ENCODE data around the gene HS6ST3.

HS6ST3 gene

DNA sequence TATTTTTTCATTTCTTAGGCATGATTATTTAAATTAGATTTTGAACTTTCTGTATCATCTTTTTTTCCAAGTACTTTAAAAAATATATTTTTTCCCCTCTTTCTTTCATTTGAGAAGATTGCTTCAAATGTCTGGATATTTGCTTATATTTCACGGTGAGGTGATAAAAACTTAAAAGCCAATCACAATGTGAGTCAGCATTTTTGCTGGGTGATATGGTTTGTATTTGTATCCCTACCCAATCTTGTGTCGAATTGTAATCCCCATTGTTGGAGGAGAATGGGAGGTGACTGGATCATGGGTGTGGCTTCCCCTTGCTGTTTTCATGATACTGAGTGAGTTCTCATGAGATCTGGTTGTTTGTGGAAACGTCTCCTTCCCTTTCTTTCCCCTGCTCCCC is 583.9 kb downstream of the HS6ST3 start:
- no peak for DNase-seq

DNA sequence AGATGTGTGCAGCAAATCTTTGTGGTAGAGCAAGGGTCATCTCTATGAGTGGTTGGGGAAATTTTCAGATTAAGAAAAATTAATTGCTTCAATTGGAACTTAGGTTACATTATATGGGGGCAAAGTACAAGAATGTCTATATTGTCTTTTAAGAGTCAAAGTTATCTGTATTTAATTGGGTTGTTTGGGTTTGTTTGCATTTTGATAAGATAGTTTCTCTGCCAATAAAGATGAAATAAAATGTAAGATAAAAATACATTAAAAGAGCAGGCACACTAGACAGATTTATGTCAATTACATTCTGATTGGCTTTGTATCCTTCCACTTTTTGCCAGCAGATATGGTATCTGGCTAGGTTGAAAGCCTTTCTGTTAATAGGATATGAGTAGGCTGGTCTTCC is 587.1 kb downstream of the HS6ST3 start:
- no peak for DNase-seq

DNA sequence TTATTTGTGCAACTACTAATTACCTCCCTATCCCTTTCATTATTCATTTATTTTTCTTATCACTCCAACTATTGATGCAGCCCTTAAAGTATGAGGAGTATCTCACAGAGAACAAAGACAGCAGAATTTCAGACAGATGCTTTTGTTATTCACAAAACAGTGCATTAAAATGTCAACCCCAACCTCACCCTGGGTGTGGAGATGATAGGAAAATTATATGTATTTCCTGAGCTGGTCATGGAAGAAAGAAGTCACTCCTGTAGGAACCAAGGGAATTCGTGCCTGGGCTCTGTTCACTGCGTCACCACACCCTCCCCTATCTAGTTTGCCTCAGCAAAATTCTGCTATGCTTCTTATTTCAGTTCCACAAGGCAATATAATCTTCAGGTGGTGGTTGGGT is 588.9 kb downstream of the HS6ST3 start:
- DNase-seq: no peak

DNA sequence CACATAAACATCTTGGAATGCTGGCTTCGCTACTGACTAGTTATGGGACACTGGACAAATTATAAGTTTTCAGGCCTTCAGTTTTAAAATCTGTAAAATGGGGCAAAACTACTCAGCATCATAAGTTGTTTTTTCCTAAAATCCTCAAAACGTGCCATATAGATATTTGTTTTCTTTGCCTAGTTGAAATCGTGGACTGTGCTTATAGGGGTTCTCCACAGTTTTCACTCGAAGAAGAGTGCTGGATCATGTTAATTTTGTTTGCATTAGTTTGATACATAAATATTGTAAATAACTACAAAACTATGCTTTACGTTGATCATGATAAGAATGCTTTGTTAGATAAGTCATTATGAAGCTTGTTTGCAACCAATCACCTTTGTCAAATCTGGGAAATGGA is 591.0 kb downstream of the HS6ST3 start:
- DNase-seq: no peak

DNA sequence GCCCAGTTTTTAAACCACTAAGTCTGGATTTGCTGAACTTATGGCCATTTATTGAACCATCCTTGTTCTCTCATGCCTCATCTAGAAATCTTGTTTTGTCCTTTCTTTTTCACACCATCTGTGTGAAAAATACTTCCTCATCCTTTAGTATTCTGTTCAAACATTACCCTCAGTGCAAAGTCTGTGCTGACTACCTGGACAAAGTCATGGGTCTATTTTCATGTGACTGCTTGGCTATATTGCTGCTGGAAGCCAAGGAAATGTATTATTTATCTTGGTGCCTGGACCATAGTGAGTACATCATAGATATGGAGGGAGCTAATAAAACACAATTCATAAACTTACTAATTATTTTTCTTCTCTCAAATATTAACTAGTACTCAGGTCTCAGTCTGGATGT is 591.9 kb downstream of the HS6ST3 start:
- DNase-seq: no peak

DNA sequence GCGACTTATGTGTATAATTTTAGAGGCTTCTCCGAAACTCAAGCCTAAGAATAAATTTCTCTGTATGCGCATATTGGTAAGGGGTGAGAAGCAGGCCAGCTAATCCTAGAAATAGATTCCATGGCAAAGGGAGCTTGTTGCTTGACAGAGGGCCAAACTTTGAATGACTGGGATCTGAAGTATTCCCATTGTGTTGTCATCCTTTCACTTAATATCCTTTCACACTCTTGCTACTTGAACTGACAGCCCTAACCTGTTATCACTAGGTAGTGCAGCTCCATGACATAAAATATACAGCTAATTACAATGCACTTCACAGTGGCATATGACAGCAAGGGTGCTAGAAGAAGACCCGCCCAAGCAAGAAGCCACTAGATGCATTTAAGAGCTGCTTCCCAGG is 594.6 kb downstream of the HS6ST3 start:
- DNase-seq: no peak

DNA sequence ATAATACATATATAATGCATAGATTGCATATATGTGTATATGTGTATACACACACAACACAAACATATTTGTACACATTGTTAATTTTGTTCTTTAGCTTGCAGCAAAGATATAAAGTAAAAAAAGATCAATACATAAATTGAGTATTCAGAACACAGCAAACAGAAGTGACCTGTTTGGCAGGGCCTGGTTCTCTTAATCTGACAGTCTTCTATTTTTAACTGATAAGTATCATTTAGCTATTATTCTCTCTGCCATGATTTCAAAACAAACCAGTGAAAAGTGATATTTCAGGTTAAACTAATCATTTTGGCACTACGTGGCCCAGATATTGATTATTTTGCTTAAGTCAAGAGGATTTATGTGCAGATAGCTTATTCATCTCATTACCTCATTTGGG is 595.0 kb downstream of the HS6ST3 start:
- no peak for DNase-seq

DNA sequence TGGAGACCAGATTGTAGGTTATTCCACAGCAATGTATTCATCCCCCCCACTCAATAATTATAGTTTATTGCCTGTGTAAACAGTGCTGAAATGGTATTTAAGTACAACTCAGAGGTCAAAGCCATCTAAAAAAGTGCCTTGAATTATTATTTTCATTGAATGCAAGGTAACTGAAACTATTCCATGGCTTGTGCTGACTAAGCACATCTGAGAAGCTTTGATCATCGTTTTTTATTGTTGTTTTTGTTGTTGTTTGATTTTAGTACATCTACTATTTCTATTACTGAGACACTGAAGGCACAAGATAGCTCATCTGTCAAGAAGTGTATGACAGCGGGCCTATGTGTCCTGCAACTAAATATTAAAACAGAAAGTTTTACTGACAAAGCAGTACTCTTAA is 596.4 kb downstream of the HS6ST3 start:
- DNase-seq: no peak

DNA sequence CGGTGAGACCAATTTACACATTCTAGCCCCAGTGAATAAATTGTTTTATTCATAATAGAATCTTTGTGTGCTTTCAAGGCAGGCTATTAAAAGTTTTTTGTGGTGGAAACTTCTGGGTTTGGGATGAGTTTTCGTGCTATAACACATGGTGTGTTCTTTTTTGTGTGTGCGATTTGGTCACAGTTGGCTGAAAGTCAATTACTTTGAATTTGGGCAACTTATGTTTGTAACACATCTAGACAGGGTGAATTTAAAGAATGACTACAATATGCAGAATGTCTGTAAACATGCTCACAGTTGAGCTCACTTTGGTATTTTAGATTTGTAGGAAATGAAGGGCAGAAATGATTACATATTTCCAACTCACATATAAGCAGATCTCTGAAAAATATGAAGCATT is 597.3 kb downstream of the HS6ST3 start:
- DNase-seq: no peak

DNA sequence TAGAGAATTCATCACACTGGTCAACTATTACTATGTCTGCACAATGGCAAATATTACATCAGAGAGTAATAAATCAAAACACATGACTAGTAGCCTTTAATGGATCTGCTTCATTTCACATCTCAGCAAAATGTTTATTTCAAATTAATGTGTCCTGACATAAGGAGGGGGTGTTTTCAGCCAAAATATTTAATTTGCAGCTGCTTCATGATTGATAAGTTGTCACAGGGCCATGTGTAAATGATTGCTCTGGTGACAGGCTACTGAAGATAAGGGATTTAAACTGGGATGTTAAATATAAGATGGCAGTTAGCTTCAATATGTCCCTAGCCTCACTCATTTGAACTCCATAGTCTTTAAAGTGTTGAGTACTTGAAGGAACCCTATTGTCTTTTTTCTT is 601.1 kb downstream of the HS6ST3 start:
- DNase-seq: no peak

DNA sequence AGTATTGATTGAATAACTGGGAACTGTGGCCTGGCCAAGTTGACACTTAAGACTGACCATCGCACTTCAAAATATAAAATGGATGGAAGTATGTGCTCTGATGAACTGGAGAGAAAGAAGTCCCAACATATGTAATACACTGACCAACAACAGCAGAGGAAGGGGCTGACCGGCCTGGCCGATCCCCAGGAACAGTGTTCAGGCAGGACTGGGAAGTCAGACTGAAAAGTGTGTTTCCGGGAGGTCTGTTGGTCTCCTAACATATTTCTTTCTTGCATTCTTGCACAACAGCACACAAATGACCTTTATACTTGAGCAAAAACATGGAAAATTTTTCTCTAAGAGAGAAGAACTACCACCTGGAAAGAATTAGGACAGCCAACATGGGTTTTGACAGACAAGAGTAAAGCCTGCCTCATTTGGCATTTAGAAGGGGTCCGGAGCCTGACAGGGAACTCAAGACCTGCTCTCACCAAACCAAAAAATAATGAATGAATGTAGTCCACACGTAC is 606.5 kb downstream of the HS6ST3 start:
- no peak for DNase-seq

DNA sequence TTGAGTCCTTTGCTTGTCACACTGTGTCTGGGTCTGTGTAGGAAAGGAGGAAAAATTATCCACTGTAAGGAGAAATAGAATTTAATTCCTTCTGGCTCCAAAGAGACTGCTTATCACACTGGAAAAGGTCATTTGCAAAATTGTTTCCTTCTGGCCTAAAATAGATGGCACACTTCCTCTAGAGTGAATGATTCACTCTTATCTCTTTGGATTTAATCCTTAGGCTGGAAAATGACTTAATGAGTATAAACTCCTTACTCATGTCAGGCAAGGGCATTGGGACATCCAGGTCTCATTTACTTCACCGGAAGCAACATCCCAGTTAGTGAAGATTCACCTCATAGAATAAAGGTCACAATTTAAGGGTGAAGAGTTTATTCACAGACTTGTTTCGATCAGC is 610.8 kb downstream of the HS6ST3 start:
- DNase-seq: no peak

DNA sequence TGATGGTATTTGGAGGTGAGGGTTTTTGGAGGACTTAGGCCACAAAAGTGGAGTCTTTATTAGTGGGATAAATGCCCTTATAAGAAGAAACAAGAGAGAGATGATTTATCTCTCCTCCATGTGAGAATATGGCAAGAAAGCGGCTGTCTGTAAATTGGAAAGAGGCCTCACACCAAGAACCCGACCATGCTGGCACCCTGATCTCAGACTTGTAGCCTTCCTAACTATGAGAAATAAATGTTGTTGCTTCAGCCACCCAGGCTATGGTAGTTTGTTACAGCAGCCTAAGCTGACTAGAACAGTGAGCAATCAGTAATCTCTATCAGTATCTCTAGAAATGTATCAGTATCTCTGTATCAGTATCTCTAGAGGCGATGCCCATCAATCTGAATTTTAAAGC is 617.2 kb downstream of the HS6ST3 start:
- DNase-seq: no peak

DNA sequence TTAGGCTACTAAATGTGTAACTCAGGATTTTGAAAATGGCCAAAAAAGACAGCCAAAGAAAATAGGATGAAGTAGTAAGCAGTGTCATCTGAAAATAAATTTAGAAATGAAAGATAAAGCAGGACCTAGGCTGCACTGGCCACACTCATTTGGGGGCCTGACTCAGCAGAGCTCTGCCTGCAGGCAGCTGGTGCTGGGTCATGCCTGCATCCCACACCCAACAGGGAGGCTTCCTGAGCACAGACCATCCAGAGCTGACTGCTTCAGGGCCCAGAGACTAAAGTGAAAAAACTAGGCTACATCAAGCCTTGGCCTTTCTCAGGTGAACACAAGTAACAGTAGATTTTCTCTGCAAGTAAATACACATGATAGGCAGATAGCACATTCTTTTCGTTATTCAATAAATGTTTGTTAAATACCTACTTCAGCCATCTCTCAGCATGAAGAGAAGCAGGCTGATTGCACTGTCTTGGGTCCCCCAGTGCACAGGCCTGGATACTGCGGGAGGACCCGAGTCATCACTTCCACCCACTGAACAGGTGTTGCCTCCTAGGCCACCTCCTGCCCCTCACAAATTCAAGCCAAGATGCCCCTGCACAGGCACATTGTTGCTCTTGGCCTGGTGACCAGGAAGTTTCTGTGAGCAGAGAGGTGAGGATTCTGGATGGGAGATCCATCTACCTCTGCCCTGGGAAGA is 620.4 kb downstream of the HS6ST3 start:
- DNase-seq: no peak

DNA sequence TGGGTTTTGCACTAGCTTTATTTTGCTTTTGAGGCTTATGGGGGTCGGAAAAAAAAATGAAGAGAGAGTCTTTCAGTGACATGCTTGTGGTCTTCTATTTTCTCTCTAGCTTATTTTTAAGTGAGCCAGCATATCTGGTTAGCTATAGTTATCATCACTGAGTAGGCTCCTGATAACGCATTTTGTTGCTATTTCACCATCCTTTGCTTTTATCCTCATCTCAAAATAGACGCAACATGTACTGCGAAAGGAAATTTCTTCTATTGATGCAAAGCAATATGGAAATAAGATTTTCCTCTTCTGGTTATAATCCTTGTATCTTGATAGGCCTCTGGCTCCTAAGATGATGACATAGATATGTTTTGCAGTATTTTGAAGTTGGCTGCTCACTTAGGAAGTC is 630.5 kb downstream of the HS6ST3 start:
- DNase-seq: no peak

DNA sequence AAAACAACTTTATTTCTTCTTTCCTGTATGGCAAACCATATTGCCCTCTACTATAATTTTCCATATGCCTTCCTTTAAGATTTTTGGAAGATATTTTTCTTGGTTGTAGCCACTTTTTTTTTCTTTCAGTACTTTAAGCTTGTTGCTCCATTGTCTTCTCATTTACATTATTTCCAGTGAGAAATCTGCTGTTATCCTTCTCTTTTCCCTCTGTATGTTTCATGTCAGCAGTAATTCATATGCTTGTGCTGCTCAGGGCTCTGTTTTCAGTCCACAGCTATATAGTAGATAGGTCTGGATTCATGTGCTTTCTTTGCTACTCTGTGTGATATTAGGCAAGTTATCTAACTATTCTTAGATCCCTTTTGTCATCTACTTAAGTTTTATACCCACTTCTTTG is 636.7 kb downstream of the HS6ST3 start:
- no peak for DNase-seq

DNA sequence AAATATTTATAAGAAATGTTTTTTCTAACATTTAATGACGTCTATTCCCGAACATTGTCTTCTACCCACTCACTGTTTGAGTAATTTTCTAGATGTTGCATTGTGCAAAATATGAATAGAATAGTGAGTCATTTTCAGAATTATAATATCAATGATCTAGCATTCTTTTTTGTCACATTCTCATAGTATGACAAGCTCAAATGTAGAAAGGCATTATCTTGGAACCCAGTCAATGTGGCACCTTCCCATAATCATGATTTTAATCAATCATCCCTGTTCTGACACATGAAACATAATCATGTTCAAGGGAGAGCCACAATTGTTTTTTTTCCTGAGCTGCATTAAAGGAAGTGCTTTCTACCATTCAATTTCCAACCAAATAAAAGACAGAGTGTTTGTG is 638.6 kb downstream of the HS6ST3 start:
- DNase-seq: no peak

DNA sequence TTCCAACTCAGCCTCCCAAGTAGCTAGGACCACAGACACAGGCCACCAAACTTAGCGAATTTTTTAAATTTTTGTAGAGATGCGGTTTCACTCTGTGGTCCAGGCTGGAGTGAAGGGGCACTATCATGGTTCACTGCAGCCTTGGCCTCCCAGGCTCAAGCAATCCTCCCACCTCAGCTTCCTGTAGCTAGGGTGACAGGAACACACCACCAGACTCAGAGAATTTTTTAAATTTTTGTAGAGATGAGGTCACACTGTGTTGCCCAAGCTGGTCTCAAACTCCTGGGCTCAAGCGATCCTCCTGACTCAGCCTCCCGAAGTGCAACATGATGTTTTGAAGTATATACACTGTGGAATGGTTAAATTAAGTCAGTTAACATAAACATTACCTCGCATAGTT is 640.8 kb downstream of the HS6ST3 start:
- no peak for DNase-seq

DNA sequence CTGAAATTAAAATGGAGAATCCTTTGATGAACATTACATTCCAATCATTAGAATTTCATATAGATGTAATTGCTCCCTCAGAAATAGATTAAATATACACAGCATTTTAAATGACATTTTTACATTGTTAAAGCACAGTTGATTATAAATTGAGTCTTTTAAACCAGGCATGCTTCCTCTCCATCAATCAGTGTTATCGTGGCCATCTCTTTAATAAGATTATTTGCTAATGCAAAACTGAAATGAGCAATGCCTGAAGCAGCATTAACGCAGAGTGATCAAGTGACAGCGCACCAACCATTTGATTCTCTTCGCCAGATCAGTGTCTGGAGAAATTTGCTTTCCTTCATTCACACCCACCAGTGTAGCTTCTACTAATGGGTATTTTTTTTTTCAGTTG is 644.6 kb downstream of the HS6ST3 start:
- DNase-seq: no peak

DNA sequence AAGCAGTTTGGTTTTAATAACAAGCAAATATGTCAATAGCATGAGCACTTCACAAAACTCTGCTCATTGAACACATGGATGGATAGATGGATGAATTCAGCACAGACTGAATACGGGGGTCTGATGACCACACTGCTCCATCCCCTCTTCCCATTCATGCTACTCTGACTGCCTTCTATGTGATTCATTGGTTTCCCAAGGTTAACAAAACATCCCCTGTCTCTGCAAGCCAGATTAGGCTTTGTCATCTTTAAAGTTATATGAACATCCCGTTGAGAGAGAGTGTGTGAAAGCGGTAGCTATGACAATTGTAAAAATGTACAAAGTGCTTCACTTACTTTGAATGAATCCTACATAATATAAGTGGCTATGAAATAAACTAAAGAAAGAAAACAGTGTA is 651.9 kb downstream of the HS6ST3 start:
- DNase-seq: no peak

DNA sequence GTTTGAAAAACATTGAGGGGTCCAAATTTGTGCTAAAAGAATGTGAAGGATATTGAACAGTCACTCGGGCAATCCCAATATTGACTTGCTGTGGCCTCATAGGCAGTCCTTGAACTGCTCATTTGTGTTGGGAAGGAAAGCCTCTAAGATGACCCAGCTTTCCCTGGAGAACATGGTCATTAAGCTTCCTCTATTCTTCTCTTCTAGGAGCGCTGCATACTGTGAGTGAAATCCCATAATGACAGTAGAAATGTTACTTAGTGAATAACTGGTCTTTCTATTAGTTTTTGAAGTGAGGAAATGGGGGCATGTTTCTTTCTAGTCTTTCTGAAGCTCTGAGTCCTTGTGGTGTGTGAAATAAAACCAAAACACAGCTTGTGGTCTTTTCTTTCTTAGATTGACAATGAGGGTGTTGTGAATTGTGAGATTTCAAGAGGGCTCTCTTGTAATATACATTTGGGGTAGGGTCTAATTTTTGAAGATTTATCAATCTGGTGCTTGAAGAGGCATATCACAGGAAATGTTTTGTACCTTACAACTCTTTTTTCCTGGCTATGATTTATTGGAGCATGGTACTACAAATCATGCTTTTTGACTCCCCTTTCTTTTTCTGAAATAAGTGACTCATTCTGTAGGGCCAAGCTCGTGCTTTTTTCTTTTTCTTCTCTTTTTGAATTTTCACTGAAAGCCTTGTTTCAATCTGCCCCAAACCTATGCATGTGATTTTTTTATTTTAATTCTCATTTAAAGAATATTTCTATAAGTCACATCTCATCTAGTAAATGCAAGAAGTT is 653.6 kb downstream of the HS6ST3 start:
- no peak for DNase-seq

DNA sequence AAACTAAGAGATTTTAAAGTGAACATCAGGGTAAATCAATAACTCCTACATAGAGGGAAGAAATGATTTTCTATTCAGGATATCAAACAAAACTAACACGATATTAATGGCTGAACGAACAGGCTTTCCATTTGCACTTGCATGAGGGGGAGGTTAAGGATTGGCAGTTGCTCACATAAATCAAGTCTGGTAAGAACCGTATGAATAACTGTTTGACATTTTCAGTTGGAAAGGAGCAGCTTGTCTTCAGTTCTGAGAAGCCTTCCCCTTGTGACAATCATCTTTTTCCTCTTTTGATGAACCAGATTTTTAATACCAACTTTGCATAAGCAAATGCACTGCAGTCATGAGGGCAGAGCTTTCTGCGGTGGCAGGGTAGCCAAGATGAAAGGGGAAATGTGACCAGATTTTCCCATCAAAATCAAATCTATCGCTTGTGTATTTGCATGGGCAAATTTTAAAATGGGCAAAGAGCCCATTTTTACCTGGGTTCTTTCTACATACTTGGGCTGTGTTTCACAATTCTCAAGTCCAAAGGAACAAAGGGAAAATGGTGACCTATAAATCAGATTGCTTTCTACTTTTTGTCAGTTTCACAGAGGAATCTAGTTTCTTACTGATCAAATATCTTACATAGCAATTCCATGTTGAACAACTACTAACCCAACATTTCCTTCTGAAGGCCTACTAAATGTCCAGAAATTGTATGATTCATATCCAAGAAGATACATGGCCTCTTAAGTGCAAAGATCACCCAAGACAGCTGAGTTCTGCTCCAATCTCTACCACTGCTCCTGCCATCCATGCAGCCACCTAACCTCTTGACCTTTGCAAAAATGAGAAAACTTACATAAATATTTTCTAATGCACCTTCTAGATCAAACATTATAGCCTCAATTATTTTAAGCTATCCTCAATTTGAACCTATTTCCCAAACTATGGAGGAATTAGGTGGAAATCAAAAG is 654.7 kb downstream of the HS6ST3 start:
- no peak for DNase-seq

DNA sequence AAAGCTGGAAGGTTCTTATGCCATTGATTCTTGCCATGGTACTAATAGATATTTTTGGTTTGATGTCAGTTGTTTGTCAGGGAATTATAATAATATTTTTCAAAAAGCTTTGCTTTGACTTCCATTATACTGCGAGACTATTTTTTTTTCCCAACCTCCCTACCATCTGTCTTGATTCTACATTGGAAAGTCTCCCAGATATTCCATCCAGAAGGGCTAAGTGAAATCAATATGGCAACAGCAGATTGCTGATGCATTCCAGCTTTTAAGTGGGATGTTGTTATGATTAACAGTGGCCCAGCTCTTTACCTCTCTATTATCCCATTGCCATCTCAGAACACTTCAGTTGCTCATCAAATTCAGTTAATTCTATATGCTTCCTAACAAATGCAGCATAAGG is 657.0 kb downstream of the HS6ST3 start:
- DNase-seq: peak; percentile 77

Data from NCI-H524 treated with DMSO at 0.1 percent for 48 hours (cell line).